Posterior cingulate gyrus (tissue), 11 donors: ENCODE data around the gene ZNF438.
"Not testable (repeated sequence)": the region's sequence is repeated elsewhere in the genome, so short reads cannot be mapped to it uniquely, and the experiment has no call there.

Experiments used
- DNase-seq, 10 donors: peaks; one replicate each; pipeline versions ENCODE4 v3.0.0 to v3.0.0-alpha.2; 2020 to 2021; ENCODE audit warnings: mixed read lengths in 3 of 10
- intact Hi-C: fragments of 100-400 bp; cut with DNase I; formaldehyde crosslinking; loops from one replicate; pipeline ENCODE4 v1.15.1; 2023

Gene ZNF438

DNA sequence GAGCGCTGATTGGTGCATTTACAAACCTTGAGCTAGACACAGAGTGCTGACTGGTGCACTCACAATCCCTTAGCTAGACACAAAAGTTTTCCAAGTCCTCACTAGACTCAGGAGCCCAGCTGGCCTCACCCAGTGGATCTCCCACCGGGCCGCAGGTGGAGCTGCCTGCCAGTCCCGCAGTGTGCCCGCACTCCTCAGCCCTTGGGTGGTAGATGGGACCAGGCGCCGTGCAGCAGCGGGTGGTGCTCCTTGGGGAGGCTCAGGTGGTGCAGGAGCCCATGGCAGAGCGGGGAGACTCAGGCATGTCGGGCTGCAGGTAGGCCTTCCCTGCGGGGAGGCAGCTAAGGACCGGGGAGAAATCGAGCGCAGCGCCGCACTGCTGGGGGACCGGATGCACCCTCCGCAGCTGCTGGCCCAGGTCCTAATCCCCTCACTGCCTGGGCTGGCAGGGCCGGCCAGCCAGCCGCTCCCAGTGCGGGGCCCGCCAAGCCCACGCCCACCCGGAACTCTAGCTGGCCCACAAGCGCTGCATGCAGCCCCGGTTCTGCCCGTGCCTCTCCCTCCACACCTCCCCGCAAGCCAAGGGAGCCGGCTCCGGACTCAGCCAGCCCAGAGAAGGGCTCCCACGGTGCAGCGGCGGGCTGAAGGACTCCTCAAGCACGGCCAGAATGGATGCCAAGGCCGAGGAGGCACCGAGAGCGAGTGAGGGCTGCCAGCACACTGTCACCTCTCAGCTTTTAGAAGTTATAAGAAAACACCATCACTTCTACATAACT is 128.9 kb downstream of the ZNF438 start:
- peak in 4 of 10 donors; percentile 26 to 77 (median 70) for DNase-seq
- intact Hi-C loops: no loop called here

DNA sequence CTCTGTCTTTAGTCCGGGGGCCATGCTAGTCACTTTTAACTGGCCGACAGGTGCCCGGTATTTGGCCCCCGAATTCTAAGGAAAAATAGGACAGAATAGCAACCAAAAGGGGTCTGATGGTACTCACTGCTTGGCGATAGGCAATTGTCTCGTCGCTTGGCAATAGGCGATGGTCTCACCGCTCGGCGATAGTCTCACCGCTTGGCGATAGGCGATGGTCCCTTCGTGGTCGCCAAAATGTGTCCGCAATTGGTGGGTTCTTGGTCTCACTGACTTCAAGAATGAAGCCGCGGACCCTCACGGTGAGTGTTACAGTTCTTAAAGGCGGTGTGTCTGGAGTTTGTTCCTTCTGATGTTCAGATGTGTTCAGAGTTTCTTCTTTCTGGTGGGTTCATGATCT is 130.2 kb downstream of the ZNF438 start:
- intact Hi-C loops: not testable (repeated sequence)

DNA sequence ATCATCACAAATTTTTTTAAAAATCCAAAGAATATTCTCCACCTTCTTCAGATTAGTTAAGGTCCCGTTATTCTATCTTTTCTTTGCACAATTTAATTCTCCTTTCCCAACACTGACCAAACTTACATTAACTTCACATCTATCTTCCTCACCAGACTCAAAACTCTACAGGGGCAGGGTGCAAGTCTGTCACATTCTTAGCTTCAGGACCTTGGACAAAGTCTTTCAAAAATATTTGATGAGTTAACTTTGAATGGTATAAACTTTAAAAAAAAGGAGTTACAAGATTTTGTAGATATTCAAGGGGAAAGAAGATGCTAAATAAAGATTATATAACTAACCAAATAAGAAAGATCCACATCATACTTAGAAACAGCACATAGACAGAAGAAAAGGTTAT is 132.7 kb downstream of the ZNF438 start:
- intact Hi-C loops: no loop called here
- DNase-seq: no peak

More for the DNA sequence above, 130.2 kb downstream of the ZNF438 start:
- peak in 2 of 10 donors; percentile 58 to 76 for DNase-seq

DNA sequence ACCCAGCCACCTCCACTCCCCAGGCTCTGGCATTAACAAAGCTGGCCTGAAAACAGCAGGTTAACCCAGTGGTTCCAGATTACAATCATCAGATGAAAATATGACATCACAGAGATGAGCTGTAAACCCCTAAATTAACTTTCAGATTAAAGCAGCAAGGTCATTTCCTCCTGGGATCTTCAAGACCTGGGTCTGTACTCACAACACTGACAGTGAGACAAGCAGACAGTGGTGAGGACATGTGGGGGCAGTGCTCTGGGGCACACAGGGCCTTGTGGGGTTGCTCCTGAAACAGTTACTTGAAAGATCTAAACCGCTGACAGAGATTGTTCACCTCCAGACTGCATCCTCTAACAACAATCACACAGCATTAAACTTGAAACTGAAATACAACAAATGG is 134.1 kb downstream of the ZNF438 start:
- intact Hi-C loops: no loop called here
- DNase-seq: no peak

DNA sequence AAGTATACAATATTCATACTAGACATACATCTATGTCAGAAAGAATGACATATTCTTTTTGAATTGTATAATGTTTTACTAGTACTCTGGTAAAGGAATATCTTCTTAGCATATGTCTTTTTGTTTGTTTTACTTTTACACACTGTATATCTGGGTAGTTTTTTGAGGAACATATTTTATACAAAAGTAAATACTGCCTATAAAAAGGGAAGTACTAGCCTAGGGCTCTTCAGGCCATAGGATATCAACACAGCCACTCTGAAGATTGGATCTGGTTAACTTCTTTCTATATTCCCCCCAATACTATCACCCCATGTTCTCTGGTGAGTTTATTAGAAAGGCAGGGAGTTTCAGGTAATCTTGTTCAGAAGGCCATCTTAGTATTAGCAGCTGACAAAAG is 134.6 kb downstream of the ZNF438 start:
- intact Hi-C loops: no loop called here
- DNase-seq: no peak

DNA sequence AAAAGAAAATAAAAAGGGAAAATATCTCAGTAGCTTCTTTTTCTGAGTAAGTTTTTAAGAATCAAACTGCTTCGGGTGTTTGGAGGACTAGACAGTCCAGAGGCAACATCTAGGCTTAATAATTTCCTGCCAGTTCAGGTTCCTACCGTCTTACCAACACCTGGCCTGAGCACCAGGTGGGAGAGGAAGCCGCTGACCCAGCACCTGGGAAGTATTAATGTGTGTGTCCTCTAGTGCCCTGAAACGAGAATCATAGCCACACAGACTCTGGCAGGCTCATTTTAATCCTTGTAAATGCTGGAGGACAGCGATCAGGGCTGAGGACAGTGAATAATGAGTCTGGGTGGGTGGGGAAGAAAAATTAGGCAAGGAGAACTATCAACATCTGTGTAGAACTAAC is 137.4 kb downstream of the ZNF438 start:
- DNase-seq: no peak
- intact Hi-C loops: no loop called here

DNA sequence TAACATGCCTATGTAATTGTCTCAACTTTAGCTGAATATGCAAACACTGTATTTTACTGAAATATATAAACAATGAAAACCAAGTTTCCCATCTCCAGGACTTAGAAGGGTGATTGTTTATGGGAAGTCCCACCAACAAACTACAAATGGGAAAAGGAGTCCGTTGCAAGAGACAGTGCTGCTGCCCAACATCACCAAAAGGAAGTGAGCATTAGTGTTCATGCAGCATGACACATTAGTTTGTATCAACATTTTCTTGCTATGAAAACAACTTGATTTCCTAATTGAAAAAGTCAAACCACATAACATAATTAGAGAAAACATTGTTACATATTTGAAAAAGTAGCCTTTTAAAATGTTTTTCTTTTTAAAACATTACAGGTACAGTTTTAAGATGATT is 138.5 kb downstream of the ZNF438 start:
- DNase-seq: no peak
- intact Hi-C loops: no loop called here

DNA sequence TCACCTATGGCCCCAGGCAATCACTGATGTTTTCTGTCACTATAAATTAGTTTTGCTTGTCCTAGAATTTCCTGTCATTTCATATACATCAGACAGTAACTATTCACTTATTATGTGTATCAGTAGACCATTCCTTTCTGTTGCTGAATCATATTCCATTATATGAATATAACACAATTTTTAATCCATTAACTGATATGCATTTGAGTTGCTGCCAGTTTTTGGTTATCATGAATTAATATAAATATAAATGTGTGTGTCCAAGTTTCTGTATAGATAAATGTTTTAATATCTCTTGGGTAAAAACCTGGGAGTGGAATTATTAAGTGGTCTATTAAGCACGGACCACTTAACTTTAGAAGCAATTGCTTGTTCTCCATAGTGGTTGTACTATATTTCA is 143.8 kb downstream of the ZNF438 start:
- no peak for DNase-seq
- intact Hi-C loops: no loop called here

DNA sequence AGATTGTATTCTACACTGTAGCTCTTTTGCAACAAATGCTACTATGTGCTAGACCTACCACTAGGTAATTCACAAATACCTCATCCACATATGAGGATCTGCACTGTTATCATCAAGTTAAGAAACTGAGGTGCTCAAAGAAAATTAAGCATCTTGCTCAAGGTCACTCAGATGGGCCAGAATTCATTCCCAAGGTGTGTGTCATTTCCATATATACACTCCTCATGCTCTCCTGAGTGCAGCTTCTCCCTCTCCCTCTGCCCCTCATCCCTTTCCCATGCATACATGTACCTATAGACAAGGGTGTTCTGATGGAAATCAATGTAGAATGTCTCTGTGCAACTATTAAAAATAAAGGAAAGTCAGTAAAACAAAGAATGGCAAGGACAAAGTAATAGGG is 146.2 kb downstream of the ZNF438 start:
- DNase-seq: no peak
- intact Hi-C loops: no loop called here

DNA sequence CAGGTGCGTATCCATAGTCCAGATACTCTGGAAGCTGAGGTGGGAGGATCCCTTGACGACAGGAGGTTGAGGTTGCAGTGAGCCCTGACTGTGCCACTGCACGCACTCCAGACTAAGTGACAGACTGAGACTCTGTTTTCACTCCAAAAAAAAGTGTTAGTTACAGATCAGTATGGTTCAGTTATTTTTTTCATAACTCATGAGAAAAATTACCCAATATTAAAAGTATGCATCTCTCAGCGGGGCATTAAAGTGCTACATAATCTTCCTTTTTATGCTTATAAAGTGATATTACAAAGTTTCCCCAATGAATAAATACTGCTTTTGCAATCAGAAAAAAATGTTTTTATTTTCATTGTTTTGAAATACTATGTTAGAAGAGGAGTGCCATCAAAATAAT is 147.9 kb downstream of the ZNF438 start:
- intact Hi-C loops: no loop called here
- no peak for DNase-seq

DNA sequence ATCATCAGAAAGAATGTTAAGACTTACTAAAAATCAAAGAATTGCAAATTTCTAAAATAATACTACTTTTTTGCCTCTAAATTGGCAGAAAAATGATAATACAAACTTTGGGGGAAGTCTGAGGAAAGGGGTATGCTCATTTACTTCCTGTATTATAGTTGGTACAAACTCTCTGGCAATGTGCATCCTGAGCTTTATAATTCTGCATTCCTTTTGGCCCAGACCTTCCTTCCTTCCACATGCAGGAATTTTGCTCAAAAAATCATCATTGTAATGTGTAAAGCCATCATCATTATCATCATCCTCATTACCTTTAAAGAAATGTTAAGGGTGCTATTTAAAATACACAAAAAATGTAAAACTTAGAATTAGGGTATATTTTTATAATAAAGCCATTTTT is 148.5 kb downstream of the ZNF438 start:
- DNase-seq: no peak
- intact Hi-C loops: no loop called here

DNA sequence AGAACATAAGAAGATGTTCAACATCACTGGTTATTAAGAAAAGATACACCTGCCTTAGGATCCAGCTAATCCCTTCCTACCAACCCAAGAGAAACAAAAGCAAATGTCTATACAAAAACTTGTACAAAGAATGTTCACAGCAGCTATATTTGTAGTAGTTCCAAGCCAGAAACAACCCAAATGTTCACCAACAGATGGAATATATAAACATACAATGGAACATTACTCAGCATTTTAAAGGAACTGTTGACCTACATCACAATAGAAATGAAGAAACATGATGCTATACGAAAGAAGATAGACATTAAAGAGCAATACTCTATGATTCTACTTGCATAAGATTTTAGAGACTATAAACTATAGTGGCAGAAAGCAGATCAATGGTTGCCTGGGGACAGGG is 149.4 kb downstream of the ZNF438 start:
- intact Hi-C loops: no loop called here
- no peak for DNase-seq

DNA sequence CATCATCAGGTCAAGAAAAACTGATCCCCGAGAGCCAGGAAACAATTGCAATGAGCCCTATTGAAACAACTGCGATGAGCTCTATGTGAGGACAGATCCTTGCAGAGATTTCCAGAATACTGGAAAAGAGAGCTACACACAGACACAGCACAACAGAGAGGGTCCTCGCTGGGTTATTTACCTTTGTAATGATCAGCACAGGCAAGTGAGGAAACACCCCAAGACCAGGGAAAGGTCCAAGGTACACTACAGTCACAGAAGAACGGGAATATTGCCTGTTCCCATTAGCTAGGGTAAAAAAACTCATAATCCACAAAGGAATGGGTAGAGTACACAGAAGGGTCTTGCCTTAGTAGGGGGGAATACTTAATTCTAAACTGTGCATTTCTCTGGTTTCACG is 152.7 kb downstream of the ZNF438 start:
- intact Hi-C loops: no loop called here
- DNase-seq: no peak

DNA sequence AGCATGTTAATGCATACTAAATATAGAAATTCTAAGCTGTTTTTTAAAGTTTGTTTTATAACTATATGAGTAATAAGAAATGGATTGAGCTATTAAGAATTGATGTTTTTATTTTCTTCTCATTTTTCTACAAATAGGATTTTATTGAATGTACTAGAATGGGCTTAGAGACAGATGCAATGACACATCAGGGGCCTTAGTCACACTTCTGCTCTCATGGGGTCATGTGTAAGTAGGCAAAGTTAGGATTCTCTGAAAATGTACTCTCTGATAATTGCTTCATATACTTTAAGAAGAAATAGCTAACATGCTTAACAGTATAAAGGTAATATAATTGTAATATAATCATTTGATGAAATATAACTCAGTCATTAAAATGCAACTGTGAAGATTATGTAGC is 154.6 kb downstream of the ZNF438 start:
- intact Hi-C loops: no loop called here
- no peak for DNase-seq

DNA sequence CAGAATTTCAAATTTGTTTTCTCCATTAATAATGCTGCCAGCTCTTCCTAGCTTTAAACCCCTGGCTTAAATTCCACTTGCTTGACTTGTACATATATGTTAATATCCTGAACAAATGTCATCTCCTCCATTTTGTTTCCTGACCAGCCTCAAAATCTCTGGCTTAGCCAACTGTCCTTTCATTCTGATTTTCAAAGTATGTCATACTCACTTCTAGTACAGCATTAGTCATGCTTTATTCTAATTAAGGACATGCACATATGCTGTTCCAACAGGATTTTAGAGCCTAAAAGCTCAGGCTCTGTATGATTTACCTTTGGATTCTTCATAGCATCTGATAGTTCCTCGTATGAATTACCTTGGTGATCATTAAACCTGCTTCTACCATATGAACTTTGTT is 158.3 kb downstream of the ZNF438 start:
- no peak for DNase-seq

DNA sequence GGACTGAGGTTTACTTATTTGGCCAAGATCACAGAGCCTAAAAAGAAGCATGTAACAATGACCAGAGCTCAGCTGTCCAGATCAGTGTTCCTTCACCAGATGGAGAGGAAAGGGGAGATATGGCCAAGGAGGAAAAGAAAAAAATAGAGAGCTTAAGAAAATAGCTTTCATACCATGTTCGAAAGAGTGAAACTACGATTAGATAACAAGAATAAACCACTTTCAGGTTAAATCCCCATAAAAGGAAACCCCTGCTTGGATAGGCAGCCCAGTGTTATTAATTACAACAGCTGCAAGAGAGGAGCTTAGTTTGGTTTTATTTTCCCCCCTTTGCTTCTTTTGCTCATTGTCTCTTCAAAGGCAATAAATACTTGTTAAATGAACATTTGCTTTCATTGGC is 160.8 kb downstream of the ZNF438 start:
- intact Hi-C loops: no loop called here
- DNase-seq: no peak

More for the DNA sequence above, 158.3 kb downstream of the ZNF438 start:
- intact Hi-C loops: no loop called here

DNA sequence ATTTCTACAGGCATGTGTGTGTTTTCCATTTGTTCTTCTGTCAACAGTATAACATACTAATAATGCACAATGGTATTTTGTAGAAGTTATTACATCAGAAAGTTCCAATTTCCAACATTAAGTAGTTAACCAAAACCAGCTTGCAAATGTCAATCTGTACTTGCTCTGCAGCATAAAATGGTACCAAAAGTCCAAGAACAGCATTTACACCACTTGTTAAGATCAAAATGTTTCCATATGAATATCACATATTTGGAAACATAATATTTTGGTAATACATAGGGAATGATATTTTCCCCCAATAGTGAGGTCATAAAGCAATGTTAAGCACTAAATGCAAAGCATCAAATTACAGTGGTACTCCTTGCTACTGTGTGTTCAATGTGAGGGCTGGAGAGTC is 162.1 kb downstream of the ZNF438 start:
- no peak for DNase-seq
- intact Hi-C loops: no loop called here

DNA sequence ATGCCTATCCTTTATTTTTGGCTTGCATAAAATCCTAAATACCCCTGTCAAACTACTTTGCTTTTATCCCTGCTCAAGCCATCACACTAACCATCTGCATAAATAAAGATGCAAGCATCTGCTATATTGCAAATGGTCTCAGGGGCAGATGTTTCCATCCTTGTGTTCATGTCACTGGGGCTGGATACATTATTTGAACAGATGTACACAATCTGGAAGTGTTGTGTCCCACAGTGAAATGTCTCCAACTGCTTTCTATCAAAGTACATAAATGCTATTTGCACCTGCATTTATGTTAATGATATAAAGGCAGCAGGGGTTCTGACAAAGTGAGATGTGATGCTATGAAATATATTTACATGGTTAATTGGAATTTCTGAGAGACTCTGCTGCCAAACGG is 163.1 kb downstream of the ZNF438 start:
- intact Hi-C loops: no loop called here
- DNase-seq: no peak

DNA sequence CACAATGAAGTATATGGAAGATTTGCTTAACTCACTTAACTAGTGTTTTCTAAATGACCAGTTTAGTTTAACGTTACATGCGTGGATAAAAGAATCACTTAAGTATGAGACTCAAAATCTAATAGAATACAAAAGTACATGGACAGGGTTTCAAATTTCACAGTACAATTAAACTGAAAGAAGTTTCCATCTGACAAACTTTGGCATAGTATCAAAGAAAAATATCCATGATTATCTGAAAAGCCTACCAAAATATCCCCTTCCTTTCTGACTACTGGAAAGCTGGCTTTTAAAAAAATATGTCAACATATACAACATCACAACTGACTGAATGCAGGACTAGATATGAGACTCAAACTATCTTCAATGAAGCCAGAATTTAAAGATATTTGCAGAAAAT is 164.8 kb downstream of the ZNF438 start:
- no peak for DNase-seq
- intact Hi-C loops: no loop called here

DNA sequence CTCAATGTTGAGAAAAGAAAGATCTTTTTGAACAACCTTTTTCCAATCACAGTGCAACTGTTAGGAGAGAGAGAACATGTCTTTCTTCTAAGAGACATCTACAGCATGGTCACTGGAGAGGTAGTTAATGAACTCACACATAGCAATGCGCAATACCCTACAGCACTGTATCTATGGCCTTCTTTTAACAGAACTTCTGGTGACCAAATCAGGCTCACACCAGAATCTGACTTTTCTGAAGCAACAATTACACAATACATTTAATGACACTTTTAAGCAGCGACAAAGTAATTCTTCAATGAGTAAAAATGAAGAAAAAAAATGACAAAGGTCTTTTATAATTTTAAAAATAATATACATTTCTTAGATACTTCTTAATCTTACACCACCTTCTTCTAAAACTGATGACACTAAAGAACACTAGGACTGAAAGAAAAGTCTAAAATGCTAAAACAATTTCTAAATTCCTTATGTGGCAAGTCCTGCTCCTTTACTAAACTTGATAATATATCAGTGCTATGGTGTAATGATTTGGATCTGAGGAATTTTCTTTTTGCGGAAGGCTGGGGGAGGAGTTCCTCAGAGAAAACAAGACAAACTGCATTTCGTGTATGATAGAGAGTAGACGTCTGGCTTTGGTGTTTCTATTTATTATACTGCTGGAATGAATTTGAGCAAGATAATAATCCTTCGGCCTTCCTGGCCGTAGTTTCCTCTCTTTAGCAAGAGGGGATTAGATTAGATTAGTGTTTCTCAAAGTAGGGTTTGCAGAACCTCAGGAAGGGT is 166.3 kb downstream of the ZNF438 start:
- intact Hi-C loops: no loop called here
- DNase-seq: no peak

DNA sequence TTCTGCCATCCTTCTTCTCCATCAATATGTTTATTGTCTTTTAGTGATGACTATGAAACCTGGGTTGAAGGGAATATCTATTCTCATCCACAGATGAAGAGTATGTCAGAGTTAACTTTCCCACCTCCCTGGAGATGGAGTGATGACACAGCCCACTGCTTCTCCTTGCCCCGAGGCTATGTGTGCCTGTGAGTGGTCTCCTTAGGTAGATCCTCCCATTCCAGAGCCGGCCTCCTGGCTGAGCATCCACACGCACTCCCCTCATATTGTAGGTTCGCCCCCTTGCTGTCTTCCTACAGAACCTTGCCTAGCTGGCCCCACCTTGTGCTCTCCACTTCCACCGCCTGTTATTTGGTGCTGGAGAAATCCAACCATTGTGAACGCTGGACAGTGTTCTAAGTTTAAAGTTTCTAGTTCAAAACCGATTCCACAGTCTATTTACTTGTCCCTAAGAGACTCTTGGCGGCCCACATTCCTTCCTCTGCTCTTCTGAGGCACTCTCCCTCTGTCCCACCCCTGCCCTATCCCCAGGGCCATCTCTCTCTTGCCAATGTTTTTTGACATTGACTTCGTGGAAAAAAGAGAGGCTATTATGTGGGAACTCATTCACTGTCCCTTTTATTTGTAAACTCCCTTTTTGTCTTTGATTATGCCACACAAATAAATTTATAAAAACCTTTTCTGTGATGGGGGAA is 168.0 kb downstream of the ZNF438 start:
- no peak for DNase-seq
- intact Hi-C loops: no loop called here

DNA sequence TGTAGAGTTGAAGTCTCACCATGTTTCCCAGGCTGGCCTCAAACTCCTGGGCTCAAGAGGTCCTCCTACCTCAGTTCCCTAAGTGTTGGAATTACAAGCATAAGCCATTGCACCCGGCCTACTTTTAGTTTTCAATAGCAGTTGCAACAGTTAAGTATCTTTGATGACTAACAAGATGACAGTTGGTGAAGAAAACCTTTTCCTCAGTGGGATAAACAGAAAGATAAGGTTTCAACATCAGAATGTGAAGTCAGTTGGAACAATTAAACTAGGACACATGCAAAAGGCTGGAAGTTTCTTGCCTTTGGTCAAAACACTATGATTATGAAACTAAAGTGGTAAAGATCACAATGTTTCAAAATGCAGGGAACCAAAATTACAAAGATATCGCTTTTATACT is 169.2 kb downstream of the ZNF438 start:
- intact Hi-C loops: no loop called here
- DNase-seq: no peak
